ENCODE measurements around the gene C22orf23.

- TF ChIP-seq POLR2A (IDR thresholded peaks at IDR 0.05) (no peak), CTCF (IDR thresholded peaks at IDR 0.05) (no peak)
These were observed 40.6 kb upstream of the C22orf23 start for GRCh38 chr22:37994049-37994448.

Measured in heart left ventricle (tissue), 13 donors.